Vagina (tissue), 2 donors: ENCODE measurements around the gene SLC9A5. TPM values are rescaled to one million over a fixed set of nuclear protein-coding genes. Genes with fewer than 3 reads are reported as not detected.
A peak's percentile ranks its signal among the peaks of the same experiment; 100 is the strongest.

Experiments
- DNase-seq, 2 donors: peaks; one replicate each; pipeline ENCODE4 v3.0.0-alpha.2; 2017; ENCODE audit errors: extremely low spot score in 2 of 2
- H3K27ac ChIP-seq: fragments of 200-600 bp; sonication (generic); one replicate; pipeline ENCODE4 v1.5.1; 2019
- H3K27me3 ChIP-seq: fragments of 200-600 bp; sonication (generic); one replicate; pipeline ENCODE4 v1.5.1; 2019
- H3K36me3 ChIP-seq, 2 donors: fragments of 200-600 bp; sonication (generic); one replicate each; pipeline ENCODE4 v1.5.1; 2017 to 2019
- H3K4me1 ChIP-seq: fragments of 200-600 bp; sonication (generic); one replicate; pipeline ENCODE4 v1.5.1; 2019
- H3K4me3 ChIP-seq, 2 donors: fragments of 200-600 bp; sonication (generic); 1 replicate in 1 of 2; 2 replicates in 1 of 2; pipeline ENCODE4 v1.5.1; 2016 to 2019
- H3K9me3 ChIP-seq: fragments of 200-600 bp; sonication (generic); one replicate; pipeline ENCODE4 v1.5.1; 2019
- CTCF ChIP-seq, 3 experiments: fragments of 450-650 bp in 2 of 3; fragments of 200-600 bp in 1 of 3; sonication (generic) in 1 of 3; IDR thresholded peaks; one replicate each; pipeline ENCODE4 v1.5.1; 2017 to 2019; ENCODE audit warnings: antibody characterized with exemption in 3 of 3, mild to moderate bottlenecking in 2 of 3, moderate library complexity in 2 of 3
- POLR2A ChIP-seq, 2 donors: fragments of 450-650 bp; IDR thresholded peaks; one replicate each; pipeline ENCODE4 v1.6.1; 2017; ENCODE audit warnings: antibody characterized with exemption in 2 of 2, mild to moderate bottlenecking in 2 of 2, moderate library complexity in 2 of 2
- POLR2AphosphoS5 ChIP-seq, 2 donors: sonication (generic); formaldehyde crosslinking; IDR thresholded peaks; one replicate each; pipeline ENCODE4 v1.9.0; 2017; ENCODE audit warnings: antibody characterized with exemption in 2 of 2, mild to moderate bottlenecking in 2 of 2, low read depth in 1 of 2; ENCODE audit not compliant: insufficient read depth in 1 of 2
- intact Hi-C: fragments of 100-400 bp; cut with DNase I; formaldehyde crosslinking; loops from one replicate; pipeline ENCODE4 v1.15.1; 2023
- total RNA-seq: library from RNA; depleted of rRNA; stranded (reverse); fragments of >200 nt; gene quantifications from one replicate; pipeline ENCODE4 v1.2.3, GENCODE V29; 2016

The SLC9A5 gene
- total RNA-seq, 1 donor from 2014 or later, result 0.49 TPM

GRCh38 chr16:67277294-67277998 is 28.7 kb downstream of the SLC9A5 start:
- H3K36me3 ChIP-seq, result no peaks in the 10 kb centered on the region
- no peaks in the 10 kb centered on the region for H3K27me3 ChIP-seq
- TF ChIP-seq POLR2A (IDR thresholded peaks at IDR 0.05) (no peak), POLR2AphosphoS5 (IDR thresholded peaks at IDR 0.05; ENCODE audit: insufficient read depth in 1 of 2, low read depth in 1 of 2) (peak in 1 of 2 donors; percentile 58)
- H3K4me1 ChIP-seq, result peaks cover 30% of the 10 kb centered on the region
- intact Hi-C loops, result no loop called here
- no peak overlapping the region for H3K4me3 ChIP-seq
- no peaks in the 10 kb centered on the region for H3K9me3 ChIP-seq
- DNase-seq, result no peak
- H3K27ac ChIP-seq, result peak overlapping the region; percentile 81

- Histone ChIP-seq H3K27me3 (no peaks in the 10 kb centered on the region), H3K36me3 (no peaks in the 10 kb centered on the region), H3K4me3 (peak overlapping the region; percentile 56 to 67), H3K27ac (peak overlapping the region; percentile 81), H3K9me3 (no peaks in the 10 kb centered on the region), H3K4me1 (peaks cover 30% of the 10 kb centered on the region)
- TF ChIP-seq POLR2AphosphoS5 (IDR thresholded peaks at IDR 0.05; ENCODE audit: insufficient read depth in 1 of 2, low read depth in 1 of 2), result no peak
- no peak for TF ChIP-seq CTCF (IDR thresholded peaks at IDR 0.05)
- TF ChIP-seq POLR2A (IDR thresholded peaks at IDR 0.05), result no peak
- intact Hi-C loops, result no loop called here
- DNase-seq, result no peak
Observed at GRCh38 chr16:67277999-67278772, 29.4 kb downstream of the SLC9A5 start.

- no peaks in the 10 kb centered on the region for H3K36me3 ChIP-seq
- no peaks in the 10 kb centered on the region for H3K27me3 ChIP-seq
- peak overlapping the region; percentile 81 for H3K27ac ChIP-seq
- no peak for DNase-seq
- H3K4me1 ChIP-seq, result peaks cover 30% of the 10 kb centered on the region
- peak overlapping the region; percentile 56 to 67 for H3K4me3 ChIP-seq
- intact Hi-C loops, result no loop called here
- H3K9me3 ChIP-seq, result no peaks in the 10 kb centered on the region
- TF ChIP-seq POLR2AphosphoS5 (IDR thresholded peaks at IDR 0.05; ENCODE audit: insufficient read depth in 1 of 2, low read depth in 1 of 2) (peak in 1 of 2 donors; percentile 23), POLR2A (IDR thresholded peaks at IDR 0.05) (no peak), CTCF (IDR thresholded peaks at IDR 0.05) (no peak)
Observed at GRCh38 chr16:67278773-67279295, 30.1 kb downstream of the SLC9A5 start.

GRCh38 chr16:67279296-67280089 is 30.7 kb downstream of the SLC9A5 start, which contains the start of gene PLEKHG4:
Gene PLEKHG4, plus strand, starts transcription at chr16:67279532. Its CDS starts 513 bp downstream, at chr16:67280045.
- Histone ChIP-seq H3K36me3 (no peaks in the 10 kb centered on the region), H3K27ac (peak within 1 kb of the TSS; percentile 81), H3K27me3 (no peaks in the 10 kb centered on the region), H3K4me3 (peak within 1 kb of the TSS; percentile 56 to 67), H3K9me3 (no peaks in the 10 kb centered on the region), H3K4me1 (peaks cover 30% of the 10 kb centered on the region)
- intact Hi-C loops, result no loop called here
- no peak for DNase-seq
- peak; percentile 32 to 89 (median 57) for TF ChIP-seq CTCF (IDR thresholded peaks at IDR 0.05)
- no peak for TF ChIP-seq POLR2A (IDR thresholded peaks at IDR 0.05)
